ENCODE data around the gene PWWP2A.

- TF ChIP-seq ZNF302 (CRISPR knock-in tag; IDR thresholded peaks at IDR 0.05) (no peak), CHD2 (IDR thresholded peaks at IDR 0.05; ENCODE audit: low read length, partially characterized antibody) (no peak), PHF8 (IDR thresholded peaks at IDR 0.05; ENCODE audit: borderline replicate concordance, low read depth) (no peak), RAD21 (conservative IDR thresholded peaks at IDR 0.05 in 1 of 2, IDR thresholded peaks at IDR 0.05 in 1 of 2) (no peak)
These were observed 47.3 kb downstream of the PWWP2A start for GRCh38 chr5:160071916-160072315.

Data from A549 (cell line).